D721Med (cell line): Measurements from ENCODE around the gene OR2H1.

Experiments
- DNase-seq: peaks from one replicate; pipeline ENCODE4 v3.0.0; 2011; ENCODE audit warnings: low spot score; ENCODE audit not compliant: insufficient read length
- FAIRE-seq: peaks from 2 replicates; lab custom pipeline; 2011; peaks lifted over from hg19 to GRCh38; lab: Jason Lieb, UNC
- CTCF ChIP-seq: IDR thresholded peaks from 2 replicates; pipeline ENCODE4 v1.5.1; 2012; ENCODE audit warnings: mild to moderate bottlenecking, control low read depth; ENCODE audit not compliant: insufficient read depth; ENCODE audit errors: missing control alignments

Gene OR2H1

GRCh38 chr6:29490055-29490454, 33.1 kb downstream of the OR2H1 start:
- no peak for DNase-seq
- no peak for TF ChIP-seq CTCF
- no peak for FAIRE-seq

GRCh38 chr6:29490552-29490951, 33.6 kb downstream of the OR2H1 start:
- FAIRE-seq: no peak
- DNase-seq: no peak
- TF ChIP-seq CTCF: no peak

- FAIRE-seq (no peak), DNase-seq (no peak)
- no peak for TF ChIP-seq CTCF
Measured at GRCh38 chr6:29491574-29491973, 34.6 kb downstream of the OR2H1 start.

GRCh38 chr6:29493261-29493660, 36.3 kb downstream of the OR2H1 start:
- no peak for FAIRE-seq
- DNase-seq: no peak
- no peak for TF ChIP-seq CTCF

- DNase-seq (no peak), FAIRE-seq (no peak)
- no peak for TF ChIP-seq CTCF
Measured at GRCh38 chr6:29494131-29494530, 37.2 kb downstream of the OR2H1 start.

GRCh38 chr6:29495571-29495970, 38.6 kb downstream of the OR2H1 start:
- no peak for TF ChIP-seq CTCF
- DNase-seq (no peak), FAIRE-seq (no peak)

GRCh38 chr6:29496961-29497360, 40.0 kb downstream of the OR2H1 start:
- FAIRE-seq: no peak
- DNase-seq: no peak

More at GRCh38 chr6:29496961-29497360, 40.0 kb downstream of the OR2H1 start:
- TF ChIP-seq CTCF: no peak
